Panc1 (cell line): Measurements from ENCODE around the gene NUDT3. TPM values are rescaled to one million over a fixed set of nuclear protein-coding genes. Genes with fewer than 3 reads are reported as not detected.

Experiments
- ATAC-seq: fragments of 200-7000 bp; cut with Tn5 transposase; 2 replicates; pipeline ENCODE4 v1.9.1; 2020; ENCODE audit warnings: mild to moderate bottlenecking, moderate library complexity
- BruUV-seq: library from RNA; stranded (reverse); fragments of 400-500 nt; replicated peaks from 2 replicates; lab custom pipeline; 2021; lab: Mats Ljungman, UMichigan
- CTCF ChIA-PET: fragments of 300-600 bp; sonication (Branson Sonifier 250); formaldehyde crosslinking; loops from one replicate; lab custom pipeline; 2022; ENCODE audit warnings: antibody characterized with exemption; lab: Charles Lee
- POLR2A ChIA-PET: fragments of 300-600 bp; sonication (Branson Sonifier 250); formaldehyde crosslinking; loops from one replicate; lab custom pipeline; 2022; ENCODE audit warnings: antibody characterized with exemption; lab: Charles Lee
- DNase-seq: peaks from one replicate; pipeline ENCODE4 v3.0.0-alpha.2; 2010; ENCODE audit warnings: low read depth, low spot score
- H3K27ac ChIP-seq: 2 replicates; pipeline ENCODE4 v1.5.1; 2011; ENCODE audit warnings: mild to moderate bottlenecking, low read length, inconsistent platforms
- H3K27me3 ChIP-seq: fragments of 200-500 bp; sonication (Bioruptor generic); 2 replicates; pipeline ENCODE4 v1.6.0; 2014; ENCODE audit warnings: low read length, inconsistent platforms; ENCODE audit not compliant: control insufficient read depth, insufficient read depth
- H3K36me3 ChIP-seq: fragments of 200-500 bp; sonication (Bioruptor generic); 2 replicates; pipeline ENCODE4 v1.5.1; 2014; ENCODE audit warnings: inconsistent platforms, mild to moderate bottlenecking, low read length, moderate library complexity; ENCODE audit not compliant: control insufficient read depth, insufficient read depth
- H3K4me1 ChIP-seq: 2 replicates; pipeline ENCODE4 v1.5.1; 2011; ENCODE audit warnings: inconsistent platforms, mild to moderate bottlenecking, low read length, moderate library complexity; ENCODE audit not compliant: control insufficient read depth, insufficient read depth
- H3K4me3 ChIP-seq, 2 experiments: 2 replicates each; pipeline ENCODE4 v1.5.1; 2011 to 2012; ENCODE audit warnings: low read depth in 2 of 2, low read length in 2 of 2, mild to moderate bottlenecking in 2 of 2, inconsistent platforms in 1 of 2, moderate library complexity in 1 of 2
- H3K9me3 ChIP-seq: fragments of 200-500 bp; sonication (Bioruptor generic); 2 replicates; pipeline ENCODE4 v1.5.1; 2014; ENCODE audit warnings: low read depth, mild to moderate bottlenecking, inconsistent platforms, low read length, moderate library complexity; ENCODE audit not compliant: control insufficient read depth, insufficient read depth
- CTCF ChIP-seq: fragments of 450-650 bp; IDR thresholded peaks from 2 replicates; pipeline ENCODE4 v1.5.1; 2017; ENCODE audit warnings: mild to moderate bottlenecking
- POLR2AphosphoS5 ChIP-seq: IDR thresholded peaks from 2 replicates; pipeline ENCODE4 v1.6.1; 2012; ENCODE audit warnings: mild to moderate bottlenecking, low read depth, low read length, moderate library complexity
- REST ChIP-seq, 2 experiments: IDR thresholded peaks; 2 replicates each; pipeline ENCODE4 v1.6.1; 2011 to 2012; ENCODE audit warnings: low read depth in 2 of 2, control low read depth in 1 of 2, low read length in 1 of 2, mild to moderate bottlenecking in 1 of 2, moderate library complexity in 1 of 2; ENCODE audit not compliant: insufficient read depth in 1 of 2
- SIN3A ChIP-seq: IDR thresholded peaks from 2 replicates; pipeline ENCODE4 v1.6.1; 2012; ENCODE audit warnings: low read depth, mild to moderate bottlenecking, low read length, moderate library complexity, borderline replicate concordance; ENCODE audit not compliant: insufficient read depth
- TCF7L2 ChIP-seq: IDR thresholded peaks from 2 replicates; pipeline ENCODE4 v1.6.1; 2011; ENCODE audit warnings: mild to moderate bottlenecking, low read depth, low read length, inconsistent platforms
- in situ Hi-C: cut with HindIII; loops from 2 replicates; pipeline ENCODE4 v1.10.0; 2016; ENCODE audit warnings: low sequenced_read_pairs, low pct_unique_long_range_greater_than_20kb
- intact Hi-C: fragments of 100-400 bp; cut with micrococcal nuclease; formaldehyde crosslinking; loops from one replicate; pipeline ENCODE4 v1.10.0; 2022; ENCODE audit not compliant: unreplicated experiment
- total RNA-seq: library from RNA; stranded (reverse); gene quantifications from one replicate; pipeline ENCODE4 v1.2.1, GENCODE V29; 2021; ENCODE audit not compliant: unreplicated experiment

Gene NUDT3
- total RNA-seq, 1 experiment from 2014 or later, result 25.9 TPM

GRCh38 chr6:34360556-34360955 is 31.9 kb downstream of the NUDT3 start:
- no peak for TF ChIP-seq CTCF
- no peak for TF ChIP-seq SIN3A
- no peak for TF ChIP-seq TCF7L2
- TF ChIP-seq REST (IDR thresholded peaks at IDR 0.05; ENCODE audit: insufficient read depth in 1 of 2, low read depth in 2 of 2, low read length in 1 of 2), result no peak
- no peak for TF ChIP-seq POLR2AphosphoS5
- Histone ChIP-seq H3K4me1 (peaks cover 20% of the 10 kb centered on the region), H3K27ac (no peak overlapping the region), H3K9me3 (no peaks in the 10 kb centered on the region), H3K27me3 (no peaks in the 10 kb centered on the region), H3K4me3 (no peak overlapping the region), H3K36me3 (no peaks in the 10 kb centered on the region)
- no TSS peak for BruUV-seq
- in situ Hi-C loops (no loop called here), intact Hi-C loops (no loop called here)
- ChIA-PET POLR2A (no interaction called here), CTCF (no interaction called here)
- DNase-seq (no peak), ATAC-seq (no peak)

- ATAC-seq (0 out of 2 replicates have a peak, but pooled peaks have one; percentile 40), DNase-seq (no peak)
- no peaks in the 10 kb centered on the region for H3K27me3 ChIP-seq
- intact Hi-C loops (no loop called here), in situ Hi-C loops (no loop called here)
- ChIA-PET POLR2A (interaction anchor here (0.6 kb wide), 1 partner anchor 11 kb away, joined by 3 read pairs; no protein-coding TSS in a partner anchor), CTCF (no interaction called here)
- TF ChIP-seq SIN3A, result no peak
- no peak for TF ChIP-seq POLR2AphosphoS5
- TF ChIP-seq CTCF, result no peak
- TF ChIP-seq TCF7L2, result no peak
- no peak for TF ChIP-seq REST (IDR thresholded peaks at IDR 0.05; ENCODE audit: insufficient read depth in 1 of 2, low read depth in 2 of 2, low read length in 1 of 2)
- H3K9me3 ChIP-seq, result no peaks in the 10 kb centered on the region
- peaks cover 20% of the 10 kb centered on the region for H3K4me1 ChIP-seq
- H3K36me3 ChIP-seq, result no peaks in the 10 kb centered on the region
- no peak overlapping the region for H3K4me3 ChIP-seq
- H3K27ac ChIP-seq, result no peak overlapping the region
- BruUV-seq, result no TSS peak
Measured at GRCh38 chr6:34359418-34360158, 32.9 kb downstream of the NUDT3 start.
